Gastroesophageal sphincter (tissue), 3 donors: ENCODE results near the gene RAB11FIP3.

Experiments
- CTCF ChIP-seq, 4 experiments: fragments of 200-600 bp in 2 of 4; fragments of 450-650 bp in 2 of 4; sonication (generic) in 1 of 4; IDR thresholded peaks; one replicate each; pipeline ENCODE4 v1.5.1; 2017 to 2019; ENCODE audit warnings: antibody characterized with exemption in 4 of 4, mild to moderate bottlenecking in 2 of 4, moderate library complexity in 2 of 4
- EP300 ChIP-seq: sonication (generic); formaldehyde crosslinking; IDR thresholded peaks from one replicate; pipeline ENCODE4 v1.6.1; 2017; ENCODE audit warnings: antibody characterized with exemption, mild to moderate bottlenecking
- POLR2A ChIP-seq, 2 donors: fragments of 450-650 bp; IDR thresholded peaks; one replicate each; pipeline ENCODE4 v1.6.1; 2017; ENCODE audit warnings: antibody characterized with exemption in 2 of 2, mild to moderate bottlenecking in 2 of 2, moderate library complexity in 1 of 2
- POLR2AphosphoS5 ChIP-seq: sonication (generic); formaldehyde crosslinking; IDR thresholded peaks from one replicate; pipeline ENCODE4 v1.6.1; 2017; ENCODE audit warnings: antibody characterized with exemption

GRCh38 chr16:552171-552570, 126.7 kb downstream of the RAB11FIP3 start:
- TF ChIP-seq CTCF (IDR thresholded peaks at IDR 0.05) (no peak), POLR2A (IDR thresholded peaks at IDR 0.05) (no peak), POLR2AphosphoS5 (no peak), EP300 (no peak)
